HL-60 (cell line): ENCODE data around the gene TLE7.

ENCODE experiments used
- DNase-seq, 2 experiments: peaks; one replicate each; pipeline ENCODE4 v3.0.0-alpha.2; 2010 to 2020; ENCODE audit warnings: low read depth in 1 of 2, low spot score in 1 of 2
- H3K27ac ChIP-seq: fragments of 250-450 bp; sonication (Bioruptor Pico); replicated peaks from 2 replicates; pipeline ENCODE4 v1.5.1; 2020; ENCODE audit warnings: mild to moderate bottlenecking, moderate library complexity
- H3K27me3 ChIP-seq: fragments of 250-450 bp; sonication (Bioruptor Pico); 2 replicates; pipeline ENCODE4 v1.5.1; 2021; ENCODE audit warnings: mild to moderate bottlenecking, moderate library complexity; ENCODE audit not compliant: insufficient read depth, poor library complexity, severe bottlenecking
- H3K4me3 ChIP-seq: replicated peaks from 2 replicates; pipeline ENCODE4 v1.5.1; 2011; ENCODE audit warnings: mild to moderate bottlenecking, control low read depth, low read length; ENCODE audit not compliant: insufficient read depth
- CTCF ChIP-seq: IDR thresholded peaks from one replicate; pipeline ENCODE4 v1.5.1; 2011; ENCODE audit warnings: low read length, control low read depth, inconsistent platforms; ENCODE audit not compliant: insufficient read depth
- GABPA ChIP-seq: IDR thresholded peaks from 2 replicates; pipeline ENCODE4 v1.6.1; 2012; ENCODE audit warnings: low read depth
- POLR2AphosphoS5 ChIP-seq: IDR thresholded peaks from 2 replicates; pipeline ENCODE4 v1.6.1; 2012; ENCODE audit warnings: low read depth
- REST ChIP-seq: IDR thresholded peaks from 2 replicates; pipeline ENCODE4 v1.6.1; 2012; ENCODE audit warnings: low read depth; ENCODE audit not compliant: insufficient replicate concordance
- SPI1 ChIP-seq: IDR thresholded peaks from 2 replicates; pipeline ENCODE4 v1.6.1; 2012; ENCODE audit warnings: low read depth, mild to moderate bottlenecking, borderline replicate concordance

Gene TLE7

GRCh38 chr16:71464231-71464630 is 22.4 kb upstream of the TLE7 start:
- no peaks in the 10 kb centered on the region for H3K27me3 ChIP-seq

GRCh38 chr16:71461686-71462648 is 20.1 kb upstream of the TLE7 start, which contains the start of gene ZNF23:
Gene ZNF23, minus strand, starts transcription at chr16:71462247. Its CDS starts 5,451 bp downstream, at chr16:71456796.
- Histone ChIP-seq H3K27ac (peak within 1 kb of the TSS; percentile 92), H3K27me3 (no peaks in the 10 kb centered on the region), H3K4me3 (peak within 1 kb of the TSS; percentile 95)
- DNase-seq: peak; percentile 78 to 83
- no peak for TF ChIP-seq CTCF
- TF ChIP-seq SPI1: no peak
- peak; percentile 92 for TF ChIP-seq GABPA
- peak; percentile 71 for TF ChIP-seq REST
- peak; percentile 98 for TF ChIP-seq POLR2AphosphoS5

More at GRCh38 chr16:71464231-71464630, 22.4 kb upstream of the TLE7 start:
- Histone ChIP-seq H3K4me3 (no peak overlapping the region), H3K27ac (no peak overlapping the region)
- TF ChIP-seq CTCF: no peak
- TF ChIP-seq GABPA: no peak
- TF ChIP-seq REST: no peak
- no peak for TF ChIP-seq POLR2AphosphoS5
- no peak for TF ChIP-seq SPI1
- DNase-seq: no peak

GRCh38 chr16:71460941-71461340 is 19.1 kb upstream of the TLE7 start:
- Histone ChIP-seq H3K27ac (peak overlapping the region; percentile 92; the same call in 1 of the 2 replicates), H3K27me3 (no peaks in the 10 kb centered on the region), H3K4me3 (peak overlapping the region; percentile 95)
- no peak for DNase-seq
- TF ChIP-seq POLR2AphosphoS5 (no peak), REST (no peak), CTCF (no peak), SPI1 (no peak), GABPA (no peak)
